ENCODE results near the gene C1QL1.

Gene C1QL1

GRCh38 chr17:44988044-44988942, 20.2 kb upstream of the C1QL1 start:
- DNase-seq, result no peak

- no peak for DNase-seq
Observed at GRCh38 chr17:44983563-44983962, 15.5 kb upstream of the C1QL1 start.

DNA sequence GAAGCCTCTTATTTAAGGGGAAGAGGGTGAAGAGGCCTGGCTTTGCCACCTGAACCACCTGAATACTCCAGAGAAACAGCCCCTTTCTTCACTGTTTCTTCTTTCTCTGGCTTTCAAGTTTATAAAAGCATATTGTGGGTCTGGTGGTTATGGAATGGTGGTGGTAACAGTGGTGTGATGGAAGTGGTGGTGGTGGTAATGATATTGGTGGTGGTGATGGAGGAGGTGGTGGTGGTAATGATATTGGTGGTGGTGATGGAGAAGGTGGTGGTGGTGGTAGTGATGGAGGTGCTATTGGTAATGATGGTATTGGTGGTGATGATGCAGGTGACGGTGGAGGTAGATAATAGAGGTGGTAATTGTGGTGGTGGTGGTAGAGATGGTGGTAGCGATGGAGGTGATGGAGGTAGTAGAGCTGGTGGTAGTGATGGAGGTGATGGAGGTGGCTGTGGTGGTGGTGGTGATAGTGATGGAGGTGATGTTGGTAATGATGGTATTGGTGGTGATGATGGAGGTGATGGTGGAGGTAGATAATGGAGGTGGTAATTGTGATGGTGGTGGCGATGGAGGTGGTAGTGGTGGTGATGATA, 14.1 kb upstream of the C1QL1 start:
- no peak for DNase-seq

DNA sequence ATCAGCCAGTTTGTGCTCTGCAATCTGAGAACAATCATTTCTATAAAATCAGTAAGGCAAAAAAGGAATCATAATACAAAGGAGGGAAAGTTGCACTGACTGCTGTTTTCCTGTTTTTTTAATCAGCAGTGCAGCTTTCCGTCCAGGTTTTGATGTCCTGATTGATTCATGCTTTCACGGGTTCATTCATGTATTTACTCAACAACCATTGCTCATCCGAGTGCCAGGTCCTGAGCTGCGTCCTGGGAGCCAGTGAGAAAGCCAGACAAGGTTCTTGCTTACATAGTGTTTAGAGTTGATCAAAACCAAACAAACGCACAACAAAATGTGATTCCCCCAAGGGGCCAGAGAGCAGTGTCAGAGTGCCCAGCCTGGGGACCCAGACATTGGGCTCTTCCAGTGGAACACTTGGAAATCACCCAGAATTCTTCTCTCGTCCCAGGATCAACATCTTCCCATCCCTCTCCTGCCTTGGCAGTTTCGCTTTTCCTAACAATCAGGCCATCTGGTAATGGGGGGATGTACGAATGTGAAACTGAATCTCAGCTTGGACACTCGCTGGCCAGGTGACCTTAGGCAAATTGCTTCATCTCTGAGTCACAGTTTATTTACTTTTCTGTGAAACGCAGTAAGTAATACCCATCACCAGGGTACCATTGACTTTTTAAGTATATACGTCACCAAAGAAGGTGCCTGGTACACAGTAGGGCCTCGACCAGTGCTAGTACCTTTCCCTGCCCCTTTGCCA, 13.3 kb upstream of the C1QL1 start:
- no peak for DNase-seq

- no peak for DNase-seq
Observed at GRCh38 chr17:44979426-44979995, 11.4 kb upstream of the C1QL1 start.

DNA sequence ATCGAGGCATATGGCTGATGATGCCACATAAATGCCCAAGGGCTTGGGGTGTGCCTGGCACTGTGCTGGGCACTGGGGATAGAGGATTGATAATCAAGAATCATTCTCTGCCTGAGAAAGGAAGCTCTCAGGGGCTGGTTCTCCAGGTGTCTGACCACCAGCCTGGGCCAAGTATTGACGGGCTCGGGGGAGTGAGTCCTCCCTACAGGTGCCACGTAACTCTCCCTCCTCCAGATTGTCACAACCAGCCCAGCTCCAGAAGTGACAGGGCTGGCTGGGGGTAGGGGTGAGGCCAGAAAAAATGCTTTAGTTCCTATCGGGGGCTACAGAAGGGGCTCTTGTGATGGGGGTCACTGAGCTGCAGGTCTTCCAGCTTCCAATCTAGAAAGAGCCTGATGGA, 10.7 kb upstream of the C1QL1 start:
- no peak for DNase-seq

- no peak for DNase-seq
Observed at GRCh38 chr17:44977814-44978550, 9.9 kb upstream of the C1QL1 start.

GRCh38 chr17:44977065-44977464, 9.0 kb upstream of the C1QL1 start:
- DNase-seq, result no peak

DNA sequence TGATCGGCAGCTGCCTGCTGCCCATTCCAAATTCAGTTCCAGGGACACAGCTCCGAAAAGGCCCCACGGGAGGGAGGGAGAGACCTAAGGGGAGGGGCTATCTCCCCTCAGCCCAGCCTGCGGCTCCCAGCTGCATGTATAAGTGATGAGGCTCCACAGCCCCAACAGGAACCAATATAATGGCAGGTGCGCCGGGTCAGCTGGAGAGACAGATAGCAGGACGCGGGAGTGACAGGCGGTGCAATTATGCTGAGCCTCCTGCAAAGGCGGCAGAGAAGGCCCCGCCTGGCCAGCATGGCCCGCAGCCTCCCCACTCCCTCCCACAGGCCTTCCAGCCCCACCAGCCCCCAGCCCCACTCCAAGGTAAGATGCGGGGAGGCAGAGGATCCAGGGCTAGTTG, 8.1 kb upstream of the C1QL1 start:
- no peak for DNase-seq

DNA sequence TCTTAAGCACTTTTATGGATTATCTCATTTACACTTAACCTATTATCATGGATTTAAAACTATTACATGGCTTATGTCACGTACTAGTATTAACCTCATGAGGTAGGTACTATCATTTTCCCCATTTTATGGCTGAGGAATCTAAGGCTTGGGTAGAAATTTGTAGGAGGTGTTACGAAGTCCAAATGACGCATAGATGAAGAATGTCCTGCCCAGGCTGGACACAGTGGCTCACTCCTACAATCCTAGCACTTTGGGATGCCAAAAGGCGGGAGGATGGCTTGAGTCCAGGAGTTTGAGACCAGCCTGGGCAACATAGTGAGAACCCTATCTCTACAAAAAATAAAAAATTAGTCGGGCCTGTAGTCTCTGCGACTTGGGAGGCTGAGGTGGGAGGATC, 4.8 kb upstream of the C1QL1 start:
- DNase-seq, result no peak

- no peak for DNase-seq
Observed at GRCh38 chr17:44971776-44972483, 3.8 kb upstream of the C1QL1 start.

DNA sequence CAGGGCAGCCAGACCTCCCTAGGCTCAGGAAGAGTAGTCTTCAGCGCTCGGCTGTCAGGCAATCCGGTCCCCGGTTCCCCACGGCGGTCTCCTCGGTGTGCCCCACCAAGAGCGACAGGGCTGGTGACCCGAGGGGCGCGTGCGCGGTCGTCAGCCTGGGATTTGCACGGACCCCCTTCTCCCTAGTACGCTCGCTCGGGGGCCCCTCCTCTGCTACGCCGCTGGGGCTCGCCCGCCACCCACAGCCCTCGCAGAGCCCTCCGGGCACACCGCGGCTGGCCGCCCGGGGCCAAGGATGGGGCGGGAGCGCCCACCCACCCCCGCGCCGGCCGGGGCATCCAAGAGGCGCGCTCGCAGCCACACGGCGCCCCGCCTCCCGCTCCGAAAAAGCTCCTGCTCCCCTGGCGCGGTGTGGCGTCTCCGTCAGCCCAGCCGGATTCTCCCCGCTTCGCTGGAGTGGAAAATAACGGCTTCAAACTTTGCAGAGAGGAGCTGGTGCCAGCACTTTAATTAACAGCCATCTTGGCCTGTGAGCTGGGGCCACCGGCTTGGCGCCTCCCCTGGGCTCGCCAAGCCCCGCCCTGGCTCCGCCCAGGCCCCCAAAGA, 2.1 kb upstream of the C1QL1 start:
- no peak for DNase-seq

DNA sequence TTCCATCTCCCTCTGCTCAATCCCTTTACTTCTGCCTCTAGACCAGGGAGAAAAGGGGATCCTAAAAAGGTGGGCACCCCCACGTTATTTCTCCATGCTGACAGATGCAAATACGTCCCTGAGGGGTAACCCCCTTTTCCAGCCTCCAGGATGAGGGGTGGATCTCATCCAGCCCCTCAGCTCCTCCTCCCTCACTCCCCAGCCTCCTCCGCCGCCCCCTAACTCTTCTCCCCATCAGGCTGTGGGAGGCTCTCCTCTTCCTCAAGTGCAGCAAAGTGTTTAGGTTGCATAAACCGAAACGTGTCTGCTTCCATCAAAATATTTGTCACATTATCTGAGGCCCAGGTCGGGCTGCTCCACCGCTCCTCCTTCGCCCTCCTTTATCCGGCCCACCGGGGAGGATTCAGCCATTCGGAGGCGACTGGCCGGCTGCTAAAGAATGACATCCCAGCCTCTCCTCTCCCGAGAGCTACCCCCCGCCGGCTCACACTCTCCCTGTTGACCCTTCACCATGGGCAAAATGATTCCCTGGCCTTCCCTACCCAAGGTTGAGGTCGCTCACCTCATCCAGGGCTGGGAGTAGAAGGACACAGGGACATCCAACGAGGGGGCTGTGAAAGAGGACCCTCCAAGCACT, 1.2 kb upstream of the C1QL1 start:
- no peak for DNase-seq

GRCh38 chr17:44967907-44968224, 237 bp downstream of the C1QL1 start:
- DNase-seq, result no peak

DNA sequence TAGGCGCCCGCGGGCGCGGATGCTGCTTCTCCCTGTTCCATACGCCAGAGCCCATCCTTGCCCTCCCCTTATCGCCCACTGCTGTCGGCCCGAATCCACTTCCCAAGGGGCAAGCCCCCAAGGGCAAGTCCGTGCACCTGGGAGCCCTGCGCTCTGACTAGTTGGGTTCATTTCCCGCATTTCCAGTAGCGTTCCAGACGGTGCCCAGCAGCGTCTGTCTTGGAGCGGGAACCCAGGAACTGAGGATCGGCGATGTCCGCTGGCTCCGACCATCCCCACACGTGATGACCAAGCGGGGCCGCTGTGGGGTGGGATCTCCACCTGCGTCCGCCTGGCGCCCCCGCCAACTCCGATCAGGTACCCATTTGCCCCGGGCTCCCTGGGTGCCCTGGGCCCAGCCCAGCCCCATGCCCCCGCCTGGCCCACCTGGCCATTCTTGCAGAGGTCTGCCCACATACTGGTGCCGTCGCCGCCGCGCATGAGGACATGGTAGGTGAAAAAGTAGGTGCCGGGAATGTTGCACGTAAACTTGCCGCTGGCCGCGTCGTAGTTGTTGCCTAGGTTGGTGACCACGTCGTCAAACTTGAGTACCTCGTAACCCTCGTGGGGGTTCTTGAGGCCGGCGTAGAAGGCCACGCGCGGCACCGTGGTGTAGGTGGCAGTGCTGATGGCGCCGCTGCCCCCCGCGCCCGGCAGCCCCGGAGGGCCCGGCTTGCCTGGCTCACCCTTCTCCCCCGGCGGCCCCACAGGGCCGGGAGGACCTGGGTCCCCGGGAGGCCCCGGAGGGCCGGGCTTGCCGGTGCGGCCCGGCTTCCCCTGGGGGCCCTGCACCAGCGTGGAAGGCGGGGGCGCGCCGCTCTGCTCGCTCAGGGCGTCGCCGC, 837 bp downstream of the C1QL1 start:
- DNase-seq, result no peak

DNA sequence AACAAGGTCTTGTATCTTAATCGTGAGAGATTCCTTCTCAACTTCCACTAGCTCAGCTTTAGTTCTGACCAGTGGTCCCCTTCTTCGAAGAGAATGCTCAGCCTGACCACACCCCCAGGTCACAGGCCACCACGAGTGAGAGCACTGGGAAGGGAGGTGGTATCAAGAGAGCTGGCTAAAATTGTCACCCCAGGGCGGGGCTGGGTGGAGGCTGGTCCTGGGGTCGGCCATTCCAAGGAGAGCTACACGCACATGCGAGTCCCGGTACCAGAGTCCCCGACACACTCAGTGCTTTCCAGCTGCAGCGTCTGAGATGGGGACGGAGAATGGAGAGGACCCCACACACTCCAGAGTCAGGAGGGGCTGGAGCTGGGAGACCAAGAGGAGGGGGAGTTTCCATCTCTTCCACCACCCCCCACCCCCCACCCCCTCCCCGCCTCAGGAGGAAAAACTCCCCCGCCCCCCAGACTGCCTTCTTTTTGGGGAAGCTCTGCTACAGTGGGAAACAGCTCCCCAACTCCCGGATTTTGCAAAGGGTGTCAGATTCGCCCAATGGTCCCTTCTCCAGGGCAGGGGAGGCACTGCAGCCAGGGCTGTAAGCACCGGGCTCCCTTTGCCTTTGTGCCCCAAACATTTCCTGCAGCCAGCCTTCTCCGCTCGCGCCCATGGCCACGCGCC, 1.6 kb downstream of the C1QL1 start:
- no peak for DNase-seq

DNA sequence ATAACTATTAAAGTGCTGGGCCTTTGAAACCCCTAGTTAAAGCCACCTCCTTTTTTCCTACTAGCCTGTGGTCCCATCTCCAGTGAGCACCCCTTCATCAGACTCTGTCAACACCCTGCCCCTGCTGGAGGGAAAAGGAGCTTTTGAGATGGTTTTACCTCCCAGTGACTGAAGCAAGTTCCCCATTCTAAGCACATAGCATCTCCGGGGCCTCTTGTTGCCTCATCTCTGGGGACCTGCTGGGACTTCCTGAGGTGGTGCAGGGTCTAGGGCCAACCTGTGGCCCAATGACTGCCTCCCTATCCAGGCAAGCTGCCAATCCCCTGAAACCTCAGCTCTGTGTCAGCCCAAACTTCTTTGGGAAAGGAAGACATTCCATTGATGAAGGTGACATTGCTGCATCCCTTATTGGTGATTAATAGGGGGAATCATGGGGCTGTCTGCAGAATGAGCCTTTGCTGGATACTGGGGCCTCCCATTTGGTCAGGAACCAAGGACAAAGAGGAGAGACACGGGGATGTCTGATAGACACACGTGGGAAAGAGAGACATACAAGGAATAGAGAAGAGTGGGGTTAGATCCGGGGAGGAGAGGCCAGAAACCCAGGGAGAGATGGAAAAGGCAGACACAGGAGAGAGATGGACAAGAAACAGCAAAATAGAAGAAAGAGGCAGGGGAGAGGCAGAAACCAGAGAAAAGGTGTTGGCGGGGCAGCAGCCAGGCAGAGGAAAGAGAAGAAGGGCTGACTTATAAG, 2.4 kb downstream of the C1QL1 start:
- no peak for DNase-seq

GRCh38 chr17:44961921-44962350, 6.2 kb downstream of the C1QL1 start:
- no peak for DNase-seq

GRCh38 chr17:44960691-44961090, 7.4 kb downstream of the C1QL1 start:
- DNase-seq, result no peak

Measured in cortex of kidney (tissue), 1 donor.